NCI-H1417 treated with DMSO at 0.1 percent for 48 hours (cell line): ENCODE results near the gene SPNS2.

Source experiments
- DNase-seq: peaks from one replicate; lab custom pipeline; 2025; lab: John Stamatoyannopoulos, UW

Gene SPNS2

GRCh38 chr17:4498461-4499397 is at the start of gene SPNS2:
SPNS2 (plus strand) TSS chr17:4498881; CDS start chr17:4499048, 167 bp downstream.
- no peak for DNase-seq

GRCh38 chr17:4449736-4450135 is 48.9 kb upstream of the SPNS2 start:
- DNase-seq = no peak

GRCh38 chr17:4450710-4451316 is 47.9 kb upstream of the SPNS2 start:
- DNase-seq = no peak

- no peak for DNase-seq
These were observed 44.7 kb upstream of the SPNS2 start for GRCh38 chr17:4453812-4454591.

- DNase-seq = no peak
These were observed 38.0 kb upstream of the SPNS2 start for GRCh38 chr17:4460661-4461060.

GRCh38 chr17:4463818-4464476 is 34.7 kb upstream of the SPNS2 start:
- DNase-seq = no peak

GRCh38 chr17:4465786-4466185 is 32.9 kb upstream of the SPNS2 start:
- no peak for DNase-seq

GRCh38 chr17:4467287-4467686 is 31.4 kb upstream of the SPNS2 start:
- DNase-seq = no peak

- no peak for DNase-seq
These were observed 29.1 kb upstream of the SPNS2 start for GRCh38 chr17:4469552-4469951.

GRCh38 chr17:4472286-4472685 is 26.4 kb upstream of the SPNS2 start:
- DNase-seq = no peak

- no peak for DNase-seq
These were observed 24.6 kb upstream of the SPNS2 start for GRCh38 chr17:4474093-4474492.

- DNase-seq = no peak
These were observed 23.7 kb upstream of the SPNS2 start for GRCh38 chr17:4475001-4475400.

- no peak for DNase-seq
These were observed 23.2 kb upstream of the SPNS2 start for GRCh38 chr17:4475463-4475862.

GRCh38 chr17:4476017-4476416 is 22.7 kb upstream of the SPNS2 start:
- DNase-seq = no peak

- DNase-seq = no peak
These were observed 22.1 kb upstream of the SPNS2 start for GRCh38 chr17:4476511-4477070.

- no peak for DNase-seq
These were observed 21.4 kb upstream of the SPNS2 start for GRCh38 chr17:4477255-4477791.

- DNase-seq = no peak
These were observed 20.3 kb upstream of the SPNS2 start for GRCh38 chr17:4478318-4478830.

GRCh38 chr17:4479340-4479981 is 19.2 kb upstream of the SPNS2 start:
- no peak for DNase-seq

- no peak for DNase-seq
These were observed 18.5 kb upstream of the SPNS2 start for GRCh38 chr17:4479982-4480751.
